Mammary microvascular endothelial cell (primary cell): ENCODE results near the gene NLRP13. TPM values are rescaled to one million over a fixed set of nuclear protein-coding genes. Genes with fewer than 3 reads are reported as not detected.

Experiments
- total RNA-seq: library from RNA; depleted of rRNA; stranded (reverse); fragments of >200 nt; gene quantifications from 2 replicates; pipeline ENCODE4 v1.2.3, GENCODE V29; 2015

Gene NLRP13, protein sequence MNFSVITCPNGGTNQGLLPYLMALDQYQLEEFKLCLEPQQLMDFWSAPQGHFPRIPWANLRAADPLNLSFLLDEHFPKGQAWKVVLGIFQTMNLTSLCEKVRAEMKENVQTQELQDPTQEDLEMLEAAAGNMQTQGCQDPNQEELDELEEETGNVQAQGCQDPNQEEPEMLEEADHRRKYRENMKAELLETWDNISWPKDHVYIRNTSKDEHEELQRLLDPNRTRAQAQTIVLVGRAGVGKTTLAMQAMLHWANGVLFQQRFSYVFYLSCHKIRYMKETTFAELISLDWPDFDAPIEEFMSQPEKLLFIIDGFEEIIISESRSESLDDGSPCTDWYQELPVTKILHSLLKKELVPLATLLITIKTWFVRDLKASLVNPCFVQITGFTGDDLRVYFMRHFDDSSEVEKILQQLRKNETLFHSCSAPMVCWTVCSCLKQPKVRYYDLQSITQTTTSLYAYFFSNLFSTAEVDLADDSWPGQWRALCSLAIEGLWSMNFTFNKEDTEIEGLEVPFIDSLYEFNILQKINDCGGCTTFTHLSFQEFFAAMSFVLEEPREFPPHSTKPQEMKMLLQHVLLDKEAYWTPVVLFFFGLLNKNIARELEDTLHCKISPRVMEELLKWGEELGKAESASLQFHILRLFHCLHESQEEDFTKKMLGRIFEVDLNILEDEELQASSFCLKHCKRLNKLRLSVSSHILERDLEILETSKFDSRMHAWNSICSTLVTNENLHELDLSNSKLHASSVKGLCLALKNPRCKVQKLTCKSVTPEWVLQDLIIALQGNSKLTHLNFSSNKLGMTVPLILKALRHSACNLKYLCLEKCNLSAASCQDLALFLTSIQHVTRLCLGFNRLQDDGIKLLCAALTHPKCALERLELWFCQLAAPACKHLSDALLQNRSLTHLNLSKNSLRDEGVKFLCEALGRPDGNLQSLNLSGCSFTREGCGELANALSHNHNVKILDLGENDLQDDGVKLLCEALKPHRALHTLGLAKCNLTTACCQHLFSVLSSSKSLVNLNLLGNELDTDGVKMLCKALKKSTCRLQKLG
- total RNA-seq: not detected in 2 replicates

DNA sequence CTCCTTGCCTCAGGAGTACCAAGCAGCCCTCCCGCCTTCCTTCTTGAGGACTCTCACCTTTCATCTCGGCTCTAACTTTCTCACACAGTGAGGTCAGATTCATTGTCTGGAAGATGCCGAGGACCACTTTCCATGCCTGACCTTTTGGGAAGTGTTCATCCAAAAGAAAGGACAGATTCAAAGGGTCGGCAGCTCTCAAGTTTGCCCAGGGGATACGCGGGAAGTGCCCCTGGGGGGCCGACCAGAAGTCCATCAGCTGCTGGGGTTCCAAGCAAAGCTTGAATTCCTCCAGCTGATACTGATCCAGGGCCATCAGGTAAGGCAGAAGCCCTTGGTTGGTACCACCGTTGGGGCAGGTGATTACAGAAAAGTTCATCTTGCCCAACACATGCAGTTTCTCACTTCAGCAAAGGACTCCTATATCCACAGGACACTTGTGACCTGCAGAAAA lies at the start of gene NLRP13:
TSS of gene NLRP13 (minus strand) at position 401 of the 451 bp plus-strand sequence. CDS start at position 376, 25 bp downstream.

DNA sequence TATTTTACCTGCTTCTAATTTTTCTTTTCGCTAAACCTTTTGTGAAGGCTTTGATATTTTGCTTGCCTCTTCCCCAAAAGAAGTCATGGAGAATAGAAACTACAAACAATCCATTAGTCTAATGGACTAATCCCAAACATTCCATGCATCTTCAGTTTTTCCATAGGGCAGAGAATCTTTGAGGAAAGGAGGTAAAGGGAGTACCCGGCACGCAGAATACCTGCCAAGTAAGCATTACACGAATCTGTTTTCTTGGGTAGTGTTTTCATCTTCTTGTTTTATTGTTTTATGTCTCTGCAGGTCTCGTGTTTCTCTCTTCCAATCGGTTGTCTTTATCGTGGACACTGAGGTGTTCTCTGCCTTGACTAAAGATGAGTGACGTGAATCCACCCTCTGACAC lies 15.4 kb upstream of the NLRP13 start, which contains the start of gene NLRP8:
TSS of gene NLRP8 (plus strand) at position 301 of the 400 bp plus-strand sequence.

Other genes with a start within 250 kb of the NLRP13 start
- not detected in 2 replicates for gene NLRP9, start 193.9 kb downstream of the NLRP13 start, total RNA-seq
- gene RFPL4A, start 173.2 kb downstream of the NLRP13 start, total RNA-seq: 1.8 TPM in 1 of 2 replicates, not detected in the other
- gene RFPL4AL1, start 163.2 kb downstream of the NLRP13 start, total RNA-seq: not detected in 2 replicates
- gene NLRP11, start 100.3 kb downstream of the NLRP13 start, total RNA-seq: not detected in 2 replicates
- gene NLRP4, start 95.8 kb downstream of the NLRP13 start, total RNA-seq: not detected in 2 replicates
- gene NLRP8, start 15.5 kb upstream of the NLRP13 start, total RNA-seq: not detected in 2 replicates
- not detected in 2 replicates for gene NLRP5, start 54.4 kb upstream of the NLRP13 start, total RNA-seq
- gene ZNF787, start 189.0 kb upstream of the NLRP13 start, total RNA-seq: 15.2 and 15.4 TPM in 2 replicates
- gene ZNF444, start 209.0 kb upstream of the NLRP13 start, total RNA-seq: 17.1 and 18.2 TPM in 2 replicates
- not detected in 2 replicates for gene GALP, start 243.7 kb upstream of the NLRP13 start, total RNA-seq